GM23248 (cell line): ENCODE measurements around the gene NOL4L. TPM values are rescaled to one million over a fixed set of nuclear protein-coding genes. Genes with fewer than 3 reads are reported as not detected.

Experiments
- DNase-seq: peaks from one replicate; pipeline ENCODE4 v3.0.0-alpha.2; 2015
- H2AFZ ChIP-seq: fragments of 200-600 bp; sonication (generic); 2 replicates; pipeline ENCODE4 v1.6.1; 2016; ENCODE audit warnings: antibody characterized with exemption
- H3F3A ChIP-seq: fragments of 200-600 bp; sonication (generic); 2 replicates; pipeline ENCODE4 v1.6.1; 2016; ENCODE audit warnings: mild to moderate bottlenecking, antibody characterized with exemption, mixed run types; ENCODE audit not compliant: insufficient read depth
- H3K27ac ChIP-seq: fragments of 200-600 bp; sonication (generic); 2 replicates; pipeline ENCODE4 v1.5.1; 2016; ENCODE audit warnings: mild to moderate bottlenecking
- H3K27me3 ChIP-seq: fragments of 200-600 bp; sonication (generic); replicated peaks from 2 replicates; pipeline ENCODE4 v1.6.1; 2016; ENCODE audit warnings: mild to moderate bottlenecking; ENCODE audit not compliant: insufficient read depth
- H3K36me3 ChIP-seq: fragments of 200-600 bp; sonication (generic); 2 replicates; pipeline ENCODE4 v1.6.1; 2016; ENCODE audit warnings: low read depth, mild to moderate bottlenecking
- H3K4me1 ChIP-seq: fragments of 200-600 bp; sonication (generic); 2 replicates; pipeline ENCODE4 v1.6.1; 2016; ENCODE audit warnings: mild to moderate bottlenecking; ENCODE audit not compliant: insufficient read depth
- H3K4me2 ChIP-seq: fragments of 200-600 bp; sonication (generic); one replicate; pipeline ENCODE4 v1.6.1; 2016; ENCODE audit warnings: mild to moderate bottlenecking; ENCODE audit not compliant: unreplicated experiment
- H3K4me3 ChIP-seq: fragments of 200-600 bp; sonication (generic); 2 replicates; pipeline ENCODE4 v1.5.1; 2016; ENCODE audit warnings: mild to moderate bottlenecking
- H3K79me2 ChIP-seq: fragments of 200-600 bp; sonication (generic); 2 replicates; pipeline ENCODE4 v1.6.1; 2016; ENCODE audit warnings: mild to moderate bottlenecking; ENCODE audit not compliant: insufficient read depth
- H3K9ac ChIP-seq: fragments of 200-600 bp; sonication (generic); 2 replicates; pipeline ENCODE4 v1.6.1; 2016; ENCODE audit warnings: mild to moderate bottlenecking
- H3K9me2 ChIP-seq: fragments of 200-600 bp; sonication (generic); 2 replicates; pipeline ENCODE4 v1.6.1; 2016; ENCODE audit warnings: mixed run types, mild to moderate bottlenecking, moderate library complexity; ENCODE audit not compliant: insufficient read depth
- H3K9me3 ChIP-seq: fragments of 200-600 bp; sonication (generic); one replicate; pipeline ENCODE4 v1.6.1; 2017; ENCODE audit warnings: low read depth
- H4K20me1 ChIP-seq: fragments of 200-600 bp; sonication (generic); 2 replicates; pipeline ENCODE4 v1.6.0; 2016; ENCODE audit not compliant: insufficient read depth
- EZH2 ChIP-seq: fragments of 200-600 bp; sonication (generic); IDR thresholded peaks from 2 replicates; pipeline ENCODE4 v1.6.1; 2018; ENCODE audit warnings: antibody characterized with exemption, mild to moderate bottlenecking; ENCODE audit not compliant: insufficient read depth, poor library complexity, severe bottlenecking
- EZH2phosphoT487 ChIP-seq: fragments of 200-600 bp; sonication (generic); IDR thresholded peaks from 2 replicates; pipeline ENCODE4 v1.6.1; 2018; ENCODE audit warnings: antibody characterized with exemption, moderate library complexity, mild to moderate bottlenecking, low read depth; ENCODE audit not compliant: insufficient read depth
- WGBS, 2 experiments: methylation state at CpG; one replicate each; pipeline ENCODE4 v1.1.6; 2015 to 2017; ENCODE audit warnings: low lambda C conversion rate in 2 of 2, low coverage in 1 of 2; ENCODE audit errors: missing lambda C conversion rate in 2 of 2; 5-methylcytosine and 5-hydroxymethylcytosine counted together
- in situ Hi-C: fragments of 300-500 bp; cut with MboI; formaldehyde crosslinking; loops from 2 replicates; pipeline ENCODE4 v1.15.0; 2020
- polyA plus RNA-seq: library from polyadenylated mRNA; unstranded; fragments of >200 nt; fragmentation: Nextera tagmentation; extraction: Ambion mirVana; gene quantifications from 2 replicates; pipeline ENCODE4 v1.2.1, GENCODE V29; 2016
- total RNA-seq: library from RNA; depleted of rRNA; stranded (reverse); fragments of >200 nt; shearing (Covaris generic); gene quantifications from 2 replicates; pipeline ENCODE4 v1.2.3, GENCODE V29; 2014

The NOL4L gene
- total and polyA plus RNA-seq, 2 experiments from 2014 or later = 5.2 to 7.9 TPM

DNA sequence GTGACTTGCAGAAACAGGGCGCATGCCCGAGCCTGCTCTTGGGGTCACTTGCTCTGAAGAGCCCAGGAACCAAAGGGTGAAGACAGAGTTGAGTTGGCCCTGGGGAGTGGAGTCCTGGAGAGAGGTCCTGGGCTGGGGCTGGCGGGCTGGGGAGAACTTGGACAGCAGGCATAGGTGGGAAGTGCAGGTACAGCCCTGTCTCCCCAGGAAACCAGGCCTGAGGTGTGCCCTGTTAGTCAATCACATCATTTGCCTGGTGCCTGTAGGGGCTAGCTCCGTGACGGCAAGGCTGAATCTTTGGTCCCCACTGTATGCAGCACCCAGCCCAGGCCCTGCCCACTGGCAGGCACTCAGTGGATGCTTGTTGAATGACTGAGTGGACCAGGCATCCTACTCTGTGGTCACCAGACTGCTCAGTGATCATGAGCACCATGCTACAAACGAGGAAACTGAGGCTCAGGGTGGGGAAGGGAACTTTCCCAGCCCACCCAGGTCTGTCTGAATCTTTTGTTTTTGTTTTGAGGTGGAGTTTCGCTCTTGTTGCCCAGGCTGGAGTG, 15.6 kb upstream of the NOL4L start:
- H3K4me2 ChIP-seq = no peak overlapping the region
- WGBS, 2 experiments = 50 to 53% methylated on average over 7 of the region's 7 CpGs
- H3K36me3 ChIP-seq = no peaks in the 10 kb centered on the region
- no peaks in the 10 kb centered on the region for H3K79me2 ChIP-seq
- TF ChIP-seq EZH2phosphoT487 = no peak
- TF ChIP-seq EZH2 = no peak
- no peak overlapping the region for H3K9ac ChIP-seq
- no peak overlapping the region for H3K27ac ChIP-seq
- no peaks in the 10 kb centered on the region for H3K4me1 ChIP-seq
- peak; percentile 68 for DNase-seq
- no peaks in the 10 kb centered on the region for H3K9me2 ChIP-seq
- no peaks in the 10 kb centered on the region for H3K9me3 ChIP-seq
- H3K27me3 ChIP-seq = peaks cover 18% of the 10 kb centered on the region
- no peak overlapping the region for H3K4me3 ChIP-seq
- no peak overlapping the region for H2AFZ ChIP-seq
- no peaks in the 10 kb centered on the region for H3F3A ChIP-seq
- no peaks in the 10 kb centered on the region for H4K20me1 ChIP-seq
- in situ Hi-C loops = no loop called here

DNA sequence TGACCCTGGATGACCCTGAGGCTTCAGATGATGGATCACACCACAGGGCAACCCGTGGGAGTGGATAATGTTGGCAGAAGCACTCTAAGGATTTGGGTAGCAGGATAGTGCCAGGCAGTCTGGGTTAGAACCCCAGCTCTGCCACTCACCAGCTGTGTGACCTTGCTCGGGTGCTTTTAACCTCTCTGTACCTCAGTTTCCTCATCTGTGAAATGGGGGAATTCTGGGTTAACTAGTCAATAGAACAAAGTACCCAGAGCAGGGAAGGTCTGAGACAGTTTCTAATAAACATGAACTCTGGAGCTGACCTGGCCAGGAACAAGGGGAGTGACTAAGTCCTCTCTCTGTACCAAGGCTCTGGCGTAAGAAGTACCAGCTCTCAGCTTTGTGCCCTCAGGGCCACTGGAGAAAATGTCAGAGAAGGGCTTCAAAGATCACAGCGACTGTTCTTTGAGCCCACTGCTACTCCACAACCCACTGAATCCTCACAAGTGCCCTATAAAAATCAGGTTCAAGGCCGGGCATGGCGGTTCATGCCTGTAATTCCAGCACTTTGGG, 14.7 kb upstream of the NOL4L start:
- no peak for TF ChIP-seq EZH2phosphoT487
- no peak for TF ChIP-seq EZH2
- Histone ChIP-seq H4K20me1 (no peaks in the 10 kb centered on the region), H3K27ac (no peak overlapping the region), H3K4me2 (no peak overlapping the region), H3K79me2 (no peaks in the 10 kb centered on the region), H3K9me2 (no peaks in the 10 kb centered on the region), H3F3A (no peaks in the 10 kb centered on the region), H3K4me1 (no peaks in the 10 kb centered on the region), H3K4me3 (no peak overlapping the region), H3K27me3 (peaks cover 9% of the 10 kb centered on the region), H2AFZ (no peak overlapping the region), H3K9ac (no peak overlapping the region), H3K9me3 (no peaks in the 10 kb centered on the region), H3K36me3 (no peaks in the 10 kb centered on the region)
- peak; percentile 43 for DNase-seq
- 80 to 83% methylated on average over 6 of the region's 6 CpGs for WGBS, 2 experiments
- in situ Hi-C loops = no loop called here

GRCh38 chr20:32598606-32599005, 13.5 kb upstream of the NOL4L start:
- Histone ChIP-seq H3K79me2 (no peaks in the 10 kb centered on the region), H3K27ac (no peak overlapping the region), H3K4me3 (no peak overlapping the region), H2AFZ (no peak overlapping the region), H3K27me3 (no peaks in the 10 kb centered on the region), H3K4me2 (no peak overlapping the region), H3K4me1 (no peaks in the 10 kb centered on the region), H3K36me3 (no peaks in the 10 kb centered on the region), H4K20me1 (no peaks in the 10 kb centered on the region), H3F3A (no peaks in the 10 kb centered on the region), H3K9me3 (no peaks in the 10 kb centered on the region), H3K9ac (no peak overlapping the region), H3K9me2 (no peaks in the 10 kb centered on the region)
- WGBS, 2 experiments = 46 to 54% methylated on average over 7 of the region's 7 CpGs
- no peak for TF ChIP-seq EZH2
- no peak for TF ChIP-seq EZH2phosphoT487
- in situ Hi-C loops = no loop called here
- no peak for DNase-seq

DNA sequence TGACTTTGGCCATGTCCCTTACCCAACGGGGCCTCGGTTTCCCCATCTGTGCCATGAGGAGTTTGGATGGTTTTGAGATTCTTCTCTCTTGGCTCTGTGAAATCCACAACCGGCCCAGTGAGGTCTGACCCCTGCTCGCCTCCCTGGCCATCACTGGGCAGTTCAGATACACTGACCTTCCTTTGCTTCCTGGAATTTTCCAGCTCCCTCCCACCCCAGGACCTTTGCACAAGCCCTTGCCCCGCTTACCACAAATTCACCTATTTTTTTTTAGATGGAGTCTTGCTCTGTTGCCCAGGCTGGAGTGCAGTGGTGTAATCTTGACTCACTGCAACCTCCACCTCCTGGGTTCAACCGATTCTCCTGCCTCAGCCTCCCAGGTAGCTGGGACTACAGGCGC, 12.6 kb upstream of the NOL4L start:
- no peaks in the 10 kb centered on the region for H3K9me2 ChIP-seq
- H3K27ac ChIP-seq = no peak overlapping the region
- H3K36me3 ChIP-seq = no peaks in the 10 kb centered on the region
- H3K4me1 ChIP-seq = no peaks in the 10 kb centered on the region
- H3K9me3 ChIP-seq = no peaks in the 10 kb centered on the region
- no peak for DNase-seq
- no peak overlapping the region for H3K9ac ChIP-seq
- H3K4me2 ChIP-seq = no peak overlapping the region
- H3K79me2 ChIP-seq = no peaks in the 10 kb centered on the region
- no peak overlapping the region for H3K4me3 ChIP-seq
- in situ Hi-C loops = no loop called here
- no peak overlapping the region for H2AFZ ChIP-seq
- H3F3A ChIP-seq = no peaks in the 10 kb centered on the region
- no peaks in the 10 kb centered on the region for H3K27me3 ChIP-seq
- no peaks in the 10 kb centered on the region for H4K20me1 ChIP-seq
- WGBS, 2 experiments = 59 to 63% methylated on average over 7 of the region's 7 CpGs
- TF ChIP-seq EZH2 (no peak), EZH2phosphoT487 (no peak)

DNA sequence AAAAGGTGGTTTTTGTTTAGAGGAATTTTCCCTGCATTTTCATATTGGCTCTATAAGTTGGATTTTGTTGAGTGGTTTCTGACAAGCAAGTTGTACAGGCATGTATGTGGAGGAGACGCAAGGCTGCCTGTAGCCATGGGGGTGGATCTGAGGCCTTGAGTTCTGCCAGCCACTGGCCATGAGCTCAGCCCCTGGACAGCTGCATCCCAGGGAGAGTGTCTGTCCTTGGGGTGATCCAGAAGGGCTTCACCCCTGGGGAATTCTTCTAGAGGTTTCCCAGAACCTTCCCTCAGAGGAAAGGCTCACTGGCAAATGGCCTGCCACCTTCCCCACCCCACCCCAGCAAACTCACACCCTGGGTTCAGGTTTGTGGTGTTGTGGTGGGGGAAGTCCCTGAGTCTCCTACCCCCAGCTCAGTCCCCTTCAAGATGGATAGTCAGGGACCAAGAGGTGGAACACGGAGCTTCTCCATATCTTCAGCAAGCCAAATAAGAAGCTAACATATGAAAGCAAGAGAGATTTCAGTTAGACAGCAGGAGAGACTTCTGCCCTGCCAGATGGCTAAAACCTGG, 11.6 kb upstream of the NOL4L start:
- in situ Hi-C loops = no loop called here
- H3F3A ChIP-seq = no peaks in the 10 kb centered on the region
- H3K4me3 ChIP-seq = no peak overlapping the region
- no peak overlapping the region for H3K27ac ChIP-seq
- no peaks in the 10 kb centered on the region for H3K36me3 ChIP-seq
- WGBS, 2 experiments = 43 to 47% methylated on average over 2 of the region's 2 CpGs
- no peak overlapping the region for H3K4me2 ChIP-seq
- H4K20me1 ChIP-seq = no peaks in the 10 kb centered on the region
- TF ChIP-seq EZH2 (no peak), EZH2phosphoT487 (no peak)
- no peaks in the 10 kb centered on the region for H3K27me3 ChIP-seq
- no peaks in the 10 kb centered on the region for H3K9me3 ChIP-seq
- H3K4me1 ChIP-seq = no peaks in the 10 kb centered on the region
- no peak overlapping the region for H3K9ac ChIP-seq
- DNase-seq = no peak
- H2AFZ ChIP-seq = no peak overlapping the region
- H3K9me2 ChIP-seq = no peaks in the 10 kb centered on the region
- H3K79me2 ChIP-seq = no peaks in the 10 kb centered on the region
